ENCODE data around the gene DCTD. TPM values are rescaled to one million over a fixed set of nuclear protein-coding genes. Genes with fewer than 3 reads are reported as not detected.

Gene DCTD
- total RNA-seq, 1 experiment from 2014 or later = 159 TPM

DNA sequence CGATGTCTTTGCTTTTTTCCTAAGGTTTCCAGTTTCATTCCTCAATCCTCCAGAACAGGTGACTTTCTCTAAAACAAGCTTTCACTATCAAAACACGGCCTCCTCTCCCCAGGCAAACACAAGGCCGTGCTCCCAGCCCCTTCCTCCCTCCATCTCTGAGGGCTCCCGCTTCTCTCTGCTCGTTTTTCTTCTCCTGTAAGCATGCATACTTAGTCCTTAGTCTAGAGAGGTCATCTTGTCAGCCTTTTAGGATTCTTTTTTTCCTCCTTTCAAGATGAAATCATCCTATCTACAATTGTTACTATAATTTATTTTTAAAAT, 18.7 kb downstream of the DCTD start:
- in situ Hi-C loops (cut with HindIII; ENCODE audit: low pct_unique_long_range_greater_than_20kb, low sequenced_read_pairs) = no loop called here
- no peak for DNase-seq (ENCODE audit: low read depth)

- in situ Hi-C loops (cut with HindIII; ENCODE audit: low pct_unique_long_range_greater_than_20kb, low sequenced_read_pairs) = no loop called here
- no peak for DNase-seq (ENCODE audit: low read depth)
Measured at GRCh38 chr4:182897601-182898478, 19.3 kb downstream of the DCTD start.

- in situ Hi-C loops (cut with HindIII; ENCODE audit: low pct_unique_long_range_greater_than_20kb, low sequenced_read_pairs) = no loop called here
- no peak for DNase-seq (ENCODE audit: low read depth)
Measured at GRCh38 chr4:182896421-182896820, 20.8 kb downstream of the DCTD start.

DNA sequence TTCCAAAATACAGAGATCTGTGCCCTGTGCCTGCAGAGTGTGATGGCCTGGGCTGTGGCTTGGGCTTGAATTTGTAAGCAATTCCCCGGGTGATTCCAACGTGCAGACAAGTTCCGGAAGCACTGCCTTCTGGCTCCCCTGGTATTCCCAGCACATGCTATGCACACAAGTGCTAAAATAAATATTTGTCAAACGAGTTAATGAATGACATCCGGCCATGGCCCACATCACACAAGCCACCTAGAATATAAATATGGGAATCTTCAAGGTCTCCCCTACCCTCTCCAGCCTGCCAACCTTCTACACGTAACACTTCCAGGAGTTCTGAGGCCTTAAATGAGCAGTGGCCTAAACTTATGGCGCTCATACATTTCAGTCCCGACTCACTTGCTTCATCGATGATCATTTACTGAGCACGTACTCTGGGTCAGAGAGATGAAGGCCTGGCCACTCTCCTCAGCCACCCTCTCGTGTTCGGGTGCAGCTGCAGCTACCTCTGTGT, 21.3 kb downstream of the DCTD start:
- in situ Hi-C loops (cut with HindIII; ENCODE audit: low pct_unique_long_range_greater_than_20kb, low sequenced_read_pairs) = no loop called here
- no peak for DNase-seq (ENCODE audit: low read depth)

- in situ Hi-C loops (cut with HindIII; ENCODE audit: low pct_unique_long_range_greater_than_20kb, low sequenced_read_pairs) = no loop called here
- DNase-seq (ENCODE audit: low read depth) = no peak
Measured at GRCh38 chr4:182894681-182895275, 22.4 kb downstream of the DCTD start.

DNA sequence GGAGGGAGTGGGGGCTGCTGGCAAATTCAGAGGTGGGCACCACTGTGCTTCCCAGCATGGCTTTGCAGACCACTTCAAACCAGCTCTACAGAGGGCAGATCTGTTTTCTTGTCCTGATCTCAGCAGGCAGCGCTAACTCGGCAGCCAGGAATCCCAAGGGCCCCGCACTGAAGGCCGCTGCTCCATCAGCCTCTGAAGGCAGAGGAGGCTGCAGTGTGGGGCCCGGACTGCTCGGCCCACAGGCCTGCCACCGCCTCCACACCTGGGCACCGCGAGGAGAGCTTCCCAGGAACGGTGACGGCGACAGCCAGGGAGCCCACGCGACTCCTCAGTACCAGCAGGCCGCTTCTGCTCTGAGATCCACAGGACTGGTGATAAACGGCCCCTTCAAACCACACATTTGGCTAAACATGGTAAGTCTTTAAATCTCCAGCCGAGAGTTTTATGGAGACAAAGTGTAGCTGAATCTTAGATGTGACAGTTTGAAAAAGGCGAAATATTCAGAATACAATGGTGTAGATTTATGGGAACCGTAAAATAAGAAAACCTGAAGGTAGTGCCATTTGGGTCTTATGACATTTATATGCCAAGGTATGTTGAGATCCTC, 23.6 kb downstream of the DCTD start:
- in situ Hi-C loops (cut with HindIII; ENCODE audit: low pct_unique_long_range_greater_than_20kb, low sequenced_read_pairs) = no loop called here
- no peak for DNase-seq (ENCODE audit: low read depth)

DNA sequence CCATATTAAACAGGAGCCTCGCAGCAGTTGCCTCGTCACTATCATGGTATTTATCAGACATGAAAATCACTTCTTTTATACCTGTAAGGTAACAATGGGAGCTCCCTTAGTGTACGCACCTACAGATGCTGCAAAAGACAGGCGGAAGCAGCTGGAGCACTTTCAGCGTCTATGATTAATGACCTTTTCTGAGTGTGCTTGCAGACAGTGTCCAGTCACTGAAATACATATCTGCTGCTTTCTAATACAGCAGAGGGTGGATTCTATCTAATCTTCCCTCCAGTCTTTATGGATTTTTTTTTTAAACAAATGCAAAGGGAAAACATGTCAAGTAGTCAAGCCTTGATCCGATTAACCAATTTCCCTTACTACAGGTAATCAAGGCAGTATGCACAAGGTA, 24.1 kb downstream of the DCTD start:
- in situ Hi-C loops (cut with HindIII; ENCODE audit: low pct_unique_long_range_greater_than_20kb, low sequenced_read_pairs) = no loop called here
- no peak for DNase-seq (ENCODE audit: low read depth)

DNA sequence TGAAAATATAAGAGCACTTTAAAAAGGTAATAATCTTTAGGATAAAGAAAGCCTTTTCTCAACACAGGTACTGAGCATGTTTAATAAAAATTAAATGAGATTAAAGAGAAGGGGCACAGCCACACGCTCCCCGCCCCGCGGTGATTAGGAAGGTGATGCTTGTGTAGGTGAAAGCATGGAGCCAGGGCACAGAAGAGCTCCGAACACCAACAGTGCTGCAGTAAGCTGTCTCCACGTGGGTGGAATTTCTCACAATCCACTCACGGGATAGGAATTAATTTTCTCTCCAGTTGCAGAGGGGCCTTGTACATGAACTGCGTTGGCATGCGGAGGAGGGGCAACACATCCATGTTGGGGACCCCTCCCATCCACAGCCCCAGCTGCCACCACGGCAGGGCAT, 27.0 kb downstream of the DCTD start:
- no peak for DNase-seq (ENCODE audit: low read depth)
- in situ Hi-C loops (cut with HindIII; ENCODE audit: low pct_unique_long_range_greater_than_20kb, low sequenced_read_pairs) = no loop called here

DNA sequence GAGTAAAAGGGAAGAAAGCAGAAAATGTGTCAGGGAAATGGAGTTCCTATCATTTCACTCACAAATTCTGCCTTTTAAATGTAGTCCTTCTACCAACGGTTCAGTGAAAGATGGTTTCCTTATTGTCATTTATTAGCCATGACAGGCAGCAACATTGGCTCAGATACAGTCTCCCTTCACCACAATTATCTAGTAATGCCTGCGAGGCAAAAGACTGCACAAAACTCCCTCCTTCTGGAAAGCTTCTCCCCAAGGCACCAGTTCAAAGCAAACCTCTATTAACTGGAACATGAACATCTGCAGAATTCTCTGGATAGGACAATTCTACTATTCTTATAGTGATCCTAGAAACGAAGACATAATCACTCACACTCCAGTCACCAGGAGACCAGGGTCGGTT, 28.3 kb downstream of the DCTD start:
- in situ Hi-C loops (cut with HindIII; ENCODE audit: low pct_unique_long_range_greater_than_20kb, low sequenced_read_pairs) = no loop called here
- DNase-seq (ENCODE audit: low read depth) = no peak

DNA sequence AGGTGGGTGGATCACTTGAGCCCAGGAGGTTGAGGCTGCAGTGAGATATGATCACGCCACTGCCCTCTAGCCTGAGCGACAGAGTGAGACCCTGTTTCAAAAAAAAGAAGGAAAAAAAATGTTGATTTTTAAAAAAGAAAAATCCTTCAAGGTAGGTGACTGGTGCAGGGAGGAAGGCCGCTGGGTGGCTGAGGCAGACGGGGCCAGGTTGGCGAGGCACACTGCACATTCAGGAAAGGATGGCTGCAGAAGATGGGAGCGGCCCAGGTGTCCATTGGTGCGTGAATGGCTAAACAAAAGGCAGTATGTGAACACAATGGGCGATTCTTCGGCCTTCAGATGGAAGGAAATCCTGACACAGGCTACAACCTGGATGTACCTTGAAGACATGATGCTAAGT, 30.4 kb downstream of the DCTD start:
- no peak for DNase-seq (ENCODE audit: low read depth)
- in situ Hi-C loops (cut with HindIII; ENCODE audit: low pct_unique_long_range_greater_than_20kb, low sequenced_read_pairs) = no loop called here

DNA sequence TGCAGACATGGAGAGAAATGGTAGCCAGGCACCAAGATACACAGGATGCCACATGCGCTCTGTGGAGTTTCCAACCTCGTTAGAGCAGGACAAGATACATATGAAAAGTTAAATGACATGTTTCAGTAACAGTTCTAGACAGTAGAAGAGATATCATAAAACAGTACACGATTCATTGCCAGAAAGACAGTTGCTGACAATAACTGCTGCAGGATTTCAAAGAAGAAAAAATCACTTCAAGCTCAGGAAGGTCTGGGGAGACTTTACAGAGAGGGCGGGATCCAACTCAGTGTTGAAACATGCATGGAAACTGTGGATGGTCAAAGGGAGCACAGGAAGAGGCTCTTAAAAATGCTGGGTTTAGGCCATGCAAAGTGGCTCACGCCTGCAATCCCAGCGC, 31.0 kb downstream of the DCTD start:
- in situ Hi-C loops (cut with HindIII; ENCODE audit: low pct_unique_long_range_greater_than_20kb, low sequenced_read_pairs) = no loop called here
- no peak for DNase-seq (ENCODE audit: low read depth)

DNA sequence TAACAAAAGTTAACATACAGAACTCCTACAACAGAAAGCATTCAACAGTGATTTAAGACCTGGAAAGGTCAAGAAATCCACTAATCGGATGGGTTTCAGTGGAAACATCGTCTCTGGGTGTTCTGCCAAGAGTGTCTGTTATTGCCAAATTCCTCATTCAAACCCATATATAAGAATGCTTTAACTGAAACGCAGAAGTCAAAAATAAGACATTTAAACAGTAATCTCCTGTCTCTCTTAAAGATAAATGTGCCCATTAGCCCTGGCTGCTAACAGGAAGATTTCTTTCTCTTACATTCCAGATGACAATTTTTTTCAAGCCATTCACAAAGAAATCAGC, 31.5 kb downstream of the DCTD start:
- in situ Hi-C loops (cut with HindIII; ENCODE audit: low pct_unique_long_range_greater_than_20kb, low sequenced_read_pairs) = no loop called here
- no peak for DNase-seq (ENCODE audit: low read depth)

DNA sequence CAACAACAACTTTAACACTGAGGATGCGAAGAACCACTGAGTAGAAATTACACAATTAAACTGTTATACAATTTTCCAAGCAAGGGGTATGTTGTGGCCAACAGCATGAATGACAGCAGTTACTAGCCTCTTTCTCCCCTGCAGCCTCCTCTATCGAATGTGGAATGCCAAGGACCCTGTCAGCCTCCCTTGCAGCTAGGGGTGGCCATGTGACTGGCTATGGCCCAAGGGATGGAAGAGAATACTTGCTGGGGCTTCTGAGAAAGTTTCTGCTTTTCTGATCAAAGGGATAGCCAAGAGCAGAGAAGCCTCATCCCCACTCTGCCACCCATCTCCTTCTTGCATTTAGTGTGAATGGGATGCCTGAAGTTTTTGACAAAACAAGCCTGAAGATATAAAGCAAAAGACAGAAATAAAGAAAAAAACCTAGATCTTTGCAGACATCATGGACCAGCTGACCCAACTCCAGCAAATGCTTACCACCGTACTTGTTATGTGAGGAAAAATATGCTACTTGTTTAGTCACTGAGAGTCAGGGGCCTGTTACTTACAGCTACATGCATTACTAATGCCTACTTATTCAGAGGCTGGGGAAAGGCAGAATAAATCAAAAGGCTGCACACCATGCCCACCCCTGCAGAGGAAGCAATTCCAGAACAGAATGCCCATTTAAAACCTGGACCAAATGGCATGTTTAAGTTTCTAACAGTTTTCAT, 32.0 kb downstream of the DCTD start:
- no peak for DNase-seq (ENCODE audit: low read depth)
- in situ Hi-C loops (cut with HindIII; ENCODE audit: low pct_unique_long_range_greater_than_20kb, low sequenced_read_pairs) = no loop called here

DNA sequence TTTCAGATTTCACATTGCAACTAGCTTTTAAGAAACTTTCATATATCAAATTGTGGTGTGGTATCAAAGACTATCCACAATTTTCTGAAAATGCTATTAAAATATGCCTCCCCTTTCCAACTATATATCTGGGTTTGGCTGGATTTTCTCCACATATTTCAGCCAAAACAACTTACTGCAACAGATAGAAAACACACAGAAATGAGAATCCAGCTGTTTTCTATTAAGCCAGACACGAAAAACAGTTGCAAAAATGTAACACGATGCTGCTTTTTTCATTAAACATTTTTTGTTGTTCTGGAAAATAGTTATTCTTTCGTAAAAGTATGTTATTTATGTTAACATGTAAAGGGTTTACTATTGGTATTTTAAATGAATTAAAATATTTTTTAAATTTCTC, 33.1 kb downstream of the DCTD start:
- in situ Hi-C loops (cut with HindIII; ENCODE audit: low pct_unique_long_range_greater_than_20kb, low sequenced_read_pairs) = no loop called here
- no peak for DNase-seq (ENCODE audit: low read depth)

- in situ Hi-C loops (cut with HindIII; ENCODE audit: low pct_unique_long_range_greater_than_20kb, low sequenced_read_pairs) = no loop called here
- DNase-seq (ENCODE audit: low read depth) = no peak
Measured at GRCh38 chr4:182883351-182883750, 33.8 kb downstream of the DCTD start.

- in situ Hi-C loops (cut with HindIII; ENCODE audit: low pct_unique_long_range_greater_than_20kb, low sequenced_read_pairs) = no loop called here
Measured at GRCh38 chr4:182881914-182882313, 35.3 kb downstream of the DCTD start.

DNA sequence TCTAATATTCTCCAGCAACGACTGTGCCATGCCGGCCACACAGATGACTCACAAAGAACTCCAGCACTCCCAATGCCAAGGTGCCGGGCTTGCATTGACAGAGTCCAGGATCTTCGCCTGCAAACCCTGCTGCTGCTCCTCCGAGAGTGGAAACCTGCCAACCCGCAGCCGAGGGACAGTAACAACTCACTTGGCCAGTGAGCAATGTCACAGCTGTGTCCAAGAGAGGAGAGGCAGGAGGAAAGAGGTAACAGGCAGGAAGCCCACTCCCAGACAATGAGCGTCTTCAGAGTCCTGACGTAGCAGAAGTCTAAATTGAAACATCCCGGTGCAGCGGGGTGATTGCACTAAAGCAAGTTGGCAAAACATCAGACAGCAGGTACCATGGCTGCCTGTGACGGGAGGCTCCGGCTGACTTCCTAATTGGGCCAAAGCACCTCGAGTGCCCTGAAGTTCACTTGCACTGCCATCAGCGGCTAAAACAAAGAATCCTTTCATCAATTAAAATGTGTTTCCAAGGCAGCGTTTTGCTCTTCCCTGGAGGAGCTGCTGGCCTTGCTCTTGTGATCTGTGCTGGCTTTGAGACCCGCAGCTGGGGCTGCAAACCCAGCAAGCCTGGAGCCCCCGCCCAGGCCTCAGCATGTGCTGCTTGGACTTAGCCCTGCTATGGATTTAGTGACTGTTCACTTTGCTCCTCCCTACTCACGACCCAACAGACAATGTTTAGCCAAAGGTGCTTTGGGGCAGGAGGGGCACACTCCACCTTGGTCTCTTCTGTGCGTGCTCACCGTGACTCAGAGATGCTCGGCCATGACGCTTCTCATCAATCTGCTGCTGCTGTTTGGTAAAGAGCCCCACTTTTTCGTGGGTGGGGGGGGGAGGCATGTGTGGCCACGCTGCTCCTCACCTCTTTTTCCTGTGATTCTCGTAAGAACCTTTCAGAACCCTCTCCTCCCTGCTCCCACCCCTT, 36.5 kb downstream of the DCTD start:
- DNase-seq (ENCODE audit: low read depth) = no peak
- in situ Hi-C loops (cut with HindIII; ENCODE audit: low pct_unique_long_range_greater_than_20kb, low sequenced_read_pairs) = no loop called here

More at GRCh38 chr4:182881914-182882313, 35.3 kb downstream of the DCTD start:
- DNase-seq (ENCODE audit: low read depth) = no peak

DNA sequence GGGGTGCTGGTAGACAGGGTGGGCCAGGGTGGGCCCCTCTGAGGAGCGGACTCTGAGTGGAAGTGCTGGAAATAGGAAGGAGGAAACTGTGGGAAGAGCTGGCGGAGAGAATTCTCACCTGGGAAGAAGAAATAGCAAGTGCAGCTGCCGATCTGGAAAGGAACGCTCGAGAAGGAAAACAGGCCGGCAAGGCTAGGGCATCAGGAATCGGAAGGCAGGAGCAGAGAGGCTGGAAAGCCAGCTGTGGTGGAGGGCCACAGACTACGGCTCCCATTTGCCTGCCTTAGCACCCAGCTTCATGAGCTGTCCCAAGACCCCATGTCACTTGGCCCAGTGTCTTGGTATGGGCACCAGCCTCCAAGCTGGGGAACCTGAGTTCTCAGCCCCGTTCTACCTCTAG, 37.3 kb downstream of the DCTD start:
- in situ Hi-C loops (cut with HindIII; ENCODE audit: low pct_unique_long_range_greater_than_20kb, low sequenced_read_pairs) = no loop called here
- no peak for DNase-seq (ENCODE audit: low read depth)

Measured in Caki2 (cell line).